PC-3 (cell line): ENCODE data around the gene TGM2. TPM values are rescaled to one million over a fixed set of nuclear protein-coding genes. Genes with fewer than 3 reads are reported as not detected.

ENCODE experiments used
- ATAC-seq: fragments of 200-7000 bp; cut with Tn5 transposase; 2 replicates; pipeline ENCODE4 v1.9.1; 2020; ENCODE audit warnings: mild to moderate bottlenecking, moderate library complexity
- BruUV-seq: library from RNA; stranded (reverse); fragments of 400-500 nt; replicated peaks from 2 replicates; lab custom pipeline; 2021; lab: Mats Ljungman, UMichigan
- CTCF ChIA-PET: fragments of 300-600 bp; sonication (Branson Sonifier 250); formaldehyde crosslinking; loops from one replicate; lab custom pipeline; 2022; ENCODE audit warnings: antibody characterized with exemption; lab: Charles Lee
- POLR2A ChIA-PET: fragments of 300-600 bp; sonication (Branson Sonifier 250); formaldehyde crosslinking; loops from one replicate; lab custom pipeline; 2022; ENCODE audit warnings: antibody characterized with exemption; ENCODE audit not compliant: unreplicated experiment; lab: Charles Lee
- DNase-seq: peaks from one replicate; pipeline ENCODE4 v3.0.0-alpha.2; 2015
- H2AFZ ChIP-seq: fragments of 300-600 bp; sonication (generic); 2 replicates; pipeline ENCODE4 v1.6.0; 2016; ENCODE audit warnings: antibody characterized with exemption, low read length
- H3F3A ChIP-seq: fragments of 300-600 bp; sonication (generic); one replicate; pipeline ENCODE4 v1.6.0; 2017; ENCODE audit warnings: antibody characterized with exemption, low read length, control low read depth, mild to moderate bottlenecking; ENCODE audit not compliant: unreplicated experiment
- H3K27ac ChIP-seq: fragments of 300-600 bp; sonication (generic); 2 replicates; pipeline ENCODE4 v1.5.1; 2016; ENCODE audit warnings: mild to moderate bottlenecking, low read length
- H3K27me3 ChIP-seq: fragments of 300-600 bp; sonication (generic); 2 replicates; pipeline ENCODE4 v1.6.1; 2016; ENCODE audit warnings: low read length, mixed read lengths
- H3K36me3 ChIP-seq: fragments of 300-600 bp; sonication (generic); 2 replicates; pipeline ENCODE4 v1.6.1; 2016; ENCODE audit warnings: low read depth, mixed run types, low read length, mixed read lengths
- H3K4me1 ChIP-seq: fragments of 300-600 bp; sonication (generic); 2 replicates; pipeline ENCODE4 v1.5.1; 2016; ENCODE audit warnings: low read length; ENCODE audit not compliant: insufficient read depth
- H3K4me2 ChIP-seq: fragments of 300-600 bp; sonication (generic); 2 replicates; pipeline ENCODE4 v1.6.0; 2016; ENCODE audit warnings: low read length
- H3K4me3 ChIP-seq: fragments of 300-600 bp; sonication (generic); 2 replicates; pipeline ENCODE4 v1.5.1; 2016; ENCODE audit warnings: mild to moderate bottlenecking, low read length, mixed read lengths
- H3K79me2 ChIP-seq: fragments of 300-600 bp; sonication (generic); 2 replicates; pipeline ENCODE4 v1.6.1; 2017; ENCODE audit warnings: low read length, mixed read lengths
- H3K9ac ChIP-seq: fragments of 300-600 bp; sonication (generic); 2 replicates; pipeline ENCODE4 v1.6.0; 2016; ENCODE audit warnings: mild to moderate bottlenecking, low read length
- H3K9me2 ChIP-seq: fragments of 300-600 bp; sonication (generic); replicated peaks from 2 replicates; pipeline ENCODE4 v1.6.1; 2016; ENCODE audit warnings: mixed run types, low read length, mixed read lengths
- H3K9me3 ChIP-seq: fragments of 300-600 bp; sonication (generic); 2 replicates; pipeline ENCODE4 v1.6.1; 2016; ENCODE audit warnings: low read length, mixed read lengths
- H4K20me1 ChIP-seq: fragments of 300-600 bp; sonication (generic); 2 replicates; pipeline ENCODE4 v1.6.1; 2016; ENCODE audit warnings: low read length, mixed read lengths
- CTCF ChIP-seq: fragments of 300-600 bp; sonication (generic); conservative IDR thresholded peaks from 2 replicates; pipeline ENCODE4 v1.5.1; 2017; ENCODE audit warnings: antibody characterized with exemption, low read depth, mild to moderate bottlenecking, low read length
- EZH2 ChIP-seq: fragments of 300-600 bp; sonication (generic); IDR thresholded peaks from one replicate; pipeline ENCODE4 v1.6.1; 2017; ENCODE audit warnings: antibody characterized with exemption, mild to moderate bottlenecking, low read length; ENCODE audit not compliant: unreplicated experiment
- EZH2phosphoT487 ChIP-seq: fragments of 300-600 bp; sonication (generic); IDR thresholded peaks from 2 replicates; pipeline ENCODE4 v1.6.1; 2018; ENCODE audit warnings: mild to moderate bottlenecking, antibody characterized with exemption, low read length, borderline replicate concordance
- intact Hi-C: fragments of 100-400 bp; cut with micrococcal nuclease; formaldehyde crosslinking; loops from 2 replicates; pipeline ENCODE4 v1.9.0; 2023
- total RNA-seq: library from RNA; depleted of rRNA; stranded (reverse); fragments of >200 nt; gene quantifications from 2 replicates; pipeline ENCODE4 v1.2.3, GENCODE V29; 2014

TGM2 gene
- total RNA-seq, 1 experiment from 2014 or later = 583 TPM

GRCh38 chr20:38213607-38213940, 48.5 kb upstream of the TGM2 start:
- CTCF ChIA-PET = no interaction called here
- Histone ChIP-seq H3K36me3 (no peaks in the 10 kb centered on the region), H3K4me3 (no peak overlapping the region), H3K9me2 (no peaks in the 10 kb centered on the region), H3K4me2 (no peak overlapping the region), H3K4me1 (peaks cover 32% of the 10 kb centered on the region), H3K79me2 (peaks cover 9% of the 10 kb centered on the region; the same call in 1 of the 2 replicates), H2AFZ (no peak overlapping the region), H3K9ac (no peak overlapping the region), H4K20me1 (no peaks in the 10 kb centered on the region), H3K9me3 (no peaks in the 10 kb centered on the region), H3K27ac (no peak overlapping the region), H3F3A (no peaks in the 10 kb centered on the region), H3K27me3 (no peaks in the 10 kb centered on the region)
- DNase-seq = no peak
- no peak for ATAC-seq
- BruUV-seq = no TSS peak
- intact Hi-C loops = no loop called here
- POLR2A ChIA-PET = no interaction called here
- TF ChIP-seq EZH2 = no peak
- TF ChIP-seq EZH2phosphoT487 = no peak
- TF ChIP-seq CTCF = no peak

- Histone ChIP-seq H3K9ac (no peak overlapping the region), H3K79me2 (0 out of 2 replicates have a peak, but pooled peaks cover 3% of the 10 kb centered on the region), H3K36me3 (no peaks in the 10 kb centered on the region), H4K20me1 (no peaks in the 10 kb centered on the region), H2AFZ (no peak overlapping the region), H3K27ac (no peak overlapping the region), H3K4me1 (peaks cover 27% of the 10 kb centered on the region), H3K9me3 (no peaks in the 10 kb centered on the region), H3K9me2 (no peaks in the 10 kb centered on the region), H3F3A (no peaks in the 10 kb centered on the region), H3K27me3 (no peaks in the 10 kb centered on the region), H3K4me2 (no peak overlapping the region), H3K4me3 (no peak overlapping the region)
- CTCF ChIA-PET = no interaction called here
- DNase-seq (no peak), ATAC-seq (no peak)
- POLR2A ChIA-PET = no interaction called here
- intact Hi-C loops = no loop called here
- TF ChIP-seq EZH2phosphoT487 (no peak), EZH2 (no peak), CTCF (no peak)
- no TSS peak for BruUV-seq
Measured at GRCh38 chr20:38212806-38213606, 47.9 kb upstream of the TGM2 start.

- Histone ChIP-seq H4K20me1 (no peaks in the 10 kb centered on the region), H3K36me3 (no peaks in the 10 kb centered on the region), H3K4me1 (peaks cover 12% of the 10 kb centered on the region), H2AFZ (no peak overlapping the region), H3K4me3 (no peak overlapping the region), H3K9me3 (no peaks in the 10 kb centered on the region), H3K79me2 (no peaks in the 10 kb centered on the region), H3K4me2 (no peak overlapping the region), H3K9me2 (no peaks in the 10 kb centered on the region), H3K27me3 (no peaks in the 10 kb centered on the region), H3K27ac (no peak overlapping the region), H3F3A (no peaks in the 10 kb centered on the region), H3K9ac (no peak overlapping the region)
- no peak for ATAC-seq
- no peak for TF ChIP-seq EZH2
- no peak for TF ChIP-seq EZH2phosphoT487
- no peak for TF ChIP-seq CTCF
- intact Hi-C loops = no loop called here
- ChIA-PET POLR2A (no interaction called here), CTCF (no interaction called here)
- no peak for DNase-seq
- BruUV-seq = no TSS peak
Measured at GRCh38 chr20:38211200-38212097, 46.4 kb upstream of the TGM2 start.
